ENCODE results near the gene PTGER2.

Gene PTGER2

GRCh38 chr14:52318826-52319645 lies 4.9 kb downstream of the PTGER2 start:
- Histone ChIP-seq H3K4me3 (peak overlapping the region; percentile 93), H3K4me1 (peaks cover 41% of the 10 kb centered on the region), H4K20me1 (peaks cover 14% of the 10 kb centered on the region), H3K27me3 (no peaks in the 10 kb centered on the region), H3K27ac (peak overlapping the region; percentile 39; the same call in 1 of the 2 replicates), H3K9ac (no peak overlapping the region), H3K36me3 (peaks cover 50% of the 10 kb centered on the region), H3K4me2 (peak overlapping the region; percentile 98), H3K9me3 (peaks cover 54% of the 10 kb centered on the region)
- TF ChIP-seq Cebpa-rat (IDR thresholded peaks at IDR 0.05): no peak

- H4K20me1 ChIP-seq: peaks cover 23% of the 10 kb centered on the region
- H3K27me3 ChIP-seq: no peaks in the 10 kb centered on the region
- H3K9ac ChIP-seq: no peak overlapping the region
- peak overlapping the region; percentile 98 for H3K4me2 ChIP-seq
- TF ChIP-seq Cebpa-rat (IDR thresholded peaks at IDR 0.05): no peak
- H3K9me3 ChIP-seq: peaks cover 57% of the 10 kb centered on the region
- no peak overlapping the region for H3K27ac ChIP-seq
- H3K4me1 ChIP-seq: peaks cover 50% of the 10 kb centered on the region
- peak overlapping the region; percentile 23; the same call in 1 of the 2 replicates for H3K4me3 ChIP-seq
- peaks cover 50% of the 10 kb centered on the region for H3K36me3 ChIP-seq
These were observed 5.8 kb downstream of the PTGER2 start for GRCh38 chr14:52319919-52320318.

GRCh38 chr14:52325126-52325525 lies 11.0 kb downstream of the PTGER2 start:
- Histone ChIP-seq H3K4me2 (peak overlapping the region; percentile 78), H3K4me3 (no peak overlapping the region), H3K9me3 (peaks cover 49% of the 10 kb centered on the region), H4K20me1 (peaks cover 39% of the 10 kb centered on the region), H3K4me1 (peaks cover 54% of the 10 kb centered on the region), H3K9ac (no peak overlapping the region), H3K27me3 (no peaks in the 10 kb centered on the region), H3K36me3 (peaks cover 66% of the 10 kb centered on the region), H3K27ac (0 out of 2 replicates have a peak overlapping the region, but pooled peaks have one; percentile 65)
- TF ChIP-seq Cebpa-rat (IDR thresholded peaks at IDR 0.05): peak; percentile 94

- Histone ChIP-seq H3K9ac (no peak overlapping the region), H3K4me2 (peak overlapping the region; percentile 78), H3K4me1 (peaks cover 54% of the 10 kb centered on the region), H3K27ac (no peak overlapping the region), H3K4me3 (no peak overlapping the region), H4K20me1 (peaks cover 39% of the 10 kb centered on the region), H3K9me3 (peaks cover 48% of the 10 kb centered on the region), H3K36me3 (peaks cover 65% of the 10 kb centered on the region), H3K27me3 (no peaks in the 10 kb centered on the region)
- no peak for TF ChIP-seq Cebpa-rat (IDR thresholded peaks at IDR 0.05)
These were observed 11.5 kb downstream of the PTGER2 start for GRCh38 chr14:52325630-52326029.

GRCh38 chr14:52327374-52328226 lies 13.5 kb downstream of the PTGER2 start:
- peak overlapping the region; percentile 56 for H3K27ac ChIP-seq

GRCh38 chr14:52328276-52328675 lies 14.2 kb downstream of the PTGER2 start:
- H3K4me1 ChIP-seq: peaks cover 55% of the 10 kb centered on the region
- H3K27ac ChIP-seq: peak overlapping the region; percentile 56; the same call in 1 of the 2 replicates
- TF ChIP-seq Cebpa-rat (IDR thresholded peaks at IDR 0.05): no peak
- H4K20me1 ChIP-seq: peaks cover 39% of the 10 kb centered on the region
- H3K36me3 ChIP-seq: peaks cover 51% of the 10 kb centered on the region
- H3K9me3 ChIP-seq: peaks cover 21% of the 10 kb centered on the region
- H3K9ac ChIP-seq: no peak overlapping the region
- H3K27me3 ChIP-seq: no peaks in the 10 kb centered on the region
- no peak overlapping the region for H3K4me3 ChIP-seq
- peak overlapping the region; percentile 52; the same call in 1 of the 2 replicates for H3K4me2 ChIP-seq

More at GRCh38 chr14:52327374-52328226, 13.5 kb downstream of the PTGER2 start:
- no peak overlapping the region for H3K9ac ChIP-seq
- H3K4me2 ChIP-seq: peak overlapping the region; percentile 52
- peaks cover 54% of the 10 kb centered on the region for H3K4me1 ChIP-seq
- no peak overlapping the region for H3K4me3 ChIP-seq
- peaks cover 39% of the 10 kb centered on the region for H4K20me1 ChIP-seq
- H3K27me3 ChIP-seq: no peaks in the 10 kb centered on the region
- TF ChIP-seq Cebpa-rat (IDR thresholded peaks at IDR 0.05): no peak
- peaks cover 55% of the 10 kb centered on the region for H3K36me3 ChIP-seq
- peaks cover 28% of the 10 kb centered on the region for H3K9me3 ChIP-seq

- Histone ChIP-seq H3K9me3 (peaks cover 11% of the 10 kb centered on the region), H3K27me3 (no peaks in the 10 kb centered on the region), H3K4me2 (no peak overlapping the region), H3K9ac (no peak overlapping the region), H3K36me3 (peaks cover 50% of the 10 kb centered on the region), H3K4me3 (no peak overlapping the region), H3K27ac (no peak overlapping the region), H3K4me1 (peaks cover 52% of the 10 kb centered on the region), H4K20me1 (peaks cover 29% of the 10 kb centered on the region)
- TF ChIP-seq Cebpa-rat (IDR thresholded peaks at IDR 0.05): no peak
These were observed 15.7 kb downstream of the PTGER2 start for GRCh38 chr14:52329678-52330369.

- no peak overlapping the region for H3K4me2 ChIP-seq
- no peak overlapping the region for H3K4me3 ChIP-seq
- no peak overlapping the region for H3K9ac ChIP-seq
- peaks cover 11% of the 10 kb centered on the region for H3K9me3 ChIP-seq
- H4K20me1 ChIP-seq: peaks cover 5% of the 10 kb centered on the region; the same call in 1 of the 2 replicates
- TF ChIP-seq Cebpa-rat (IDR thresholded peaks at IDR 0.05): no peak
- H3K27me3 ChIP-seq: no peaks in the 10 kb centered on the region
- H3K27ac ChIP-seq: no peak overlapping the region
- H3K4me1 ChIP-seq: peaks cover 27% of the 10 kb centered on the region
- peaks cover 32% of the 10 kb centered on the region for H3K36me3 ChIP-seq
These were observed 18.2 kb downstream of the PTGER2 start for GRCh38 chr14:52332269-52332668.

GRCh38 chr14:52333108-52333507 lies 19.0 kb downstream of the PTGER2 start:
- no peak overlapping the region for H3K27ac ChIP-seq
- H3K36me3 ChIP-seq: peaks cover 24% of the 10 kb centered on the region
- no peak overlapping the region for H3K4me3 ChIP-seq
- no peaks in the 10 kb centered on the region for H3K27me3 ChIP-seq
- peaks cover 19% of the 10 kb centered on the region for H3K4me1 ChIP-seq
- H3K4me2 ChIP-seq: peak overlapping the region; percentile 28; the same call in 1 of the 2 replicates
- no peak for TF ChIP-seq Cebpa-rat (IDR thresholded peaks at IDR 0.05)
- H3K9me3 ChIP-seq: peaks cover 11% of the 10 kb centered on the region
- no peaks in the 10 kb centered on the region for H4K20me1 ChIP-seq
- H3K9ac ChIP-seq: no peak overlapping the region
